MM.1S (cell line): Measurements from ENCODE around the gene CNTNAP2.

Source experiments
- CTCF ChIP-seq: fragments of 300-600 bp; sonication (generic); IDR thresholded peaks from 2 replicates; pipeline ENCODE4 v1.5.1; 2016; ENCODE audit warnings: antibody characterized with exemption, low read length, mixed read lengths
- EZH2phosphoT487 ChIP-seq: fragments of 300-600 bp; sonication (generic); IDR thresholded peaks from 2 replicates; pipeline ENCODE4 v1.6.1; 2018; ENCODE audit warnings: antibody characterized with exemption, low read length

- TF ChIP-seq EZH2phosphoT487 (no peak), CTCF (no peak)
These were observed 528.9 kb downstream of the CNTNAP2 start for GRCh38 chr7:146645383-146645976.
